ENCODE results near the gene OR7A10. TPM values are rescaled to one million over a fixed set of nuclear protein-coding genes. Genes with fewer than 3 reads are reported as not detected.

Gene OR7A10
- total and polyA plus RNA-seq, 10 donors = not detected

GRCh38 chr19:14871619-14872230 lies 23.0 kb upstream of the OR7A10 start:
- no peak for DNase-seq
- Histone ChIP-seq H3K4me3 (no peak overlapping the region), H3K27ac (no peak overlapping the region), H3K9me3 (no peaks in the 10 kb centered on the region), H3K27me3 (replicated peaks in 1 of 7) (peaks cover 0 to 26% (median 0%) of the 10 kb centered on the region in 7 donors), H3K4me1 (no peaks in the 10 kb centered on the region), H3K36me3 (no peaks in the 10 kb centered on the region)
- no peak for TF ChIP-seq POLR2A (IDR thresholded peaks at IDR 0.05)
- TF ChIP-seq CTCF (IDR thresholded peaks at IDR 0.05 in 8 of 11, conservative IDR thresholded peaks at IDR 0.05 in 3 of 11) = peak in 9 of 11 experiments; percentile 27 to 63 (median 55)
- TF ChIP-seq POLR2AphosphoS5 (IDR thresholded peaks at IDR 0.05) = no peak
- intact Hi-C loops (cut with DNase I; ENCODE audit: low total_unique reads) = loop anchor here (10.0 kb wide), 1 partner anchor 273 kb away; no protein-coding TSS in a partner anchor
- WGBS, 5 donors = 63 to 73% (median 72%) methylated on average over 4 of the region's 4 CpGs

- TF ChIP-seq POLR2A (IDR thresholded peaks at IDR 0.05) (no peak), POLR2AphosphoS5 (IDR thresholded peaks at IDR 0.05) (no peak), CTCF (IDR thresholded peaks at IDR 0.05 in 8 of 11, conservative IDR thresholded peaks at IDR 0.05 in 3 of 11) (no peak)
- no peak overlapping the region for H3K27ac ChIP-seq
- WGBS, 5 donors = 69 to 89% (median 84%) methylated on average over 5 of the region's 5 CpGs
- intact Hi-C loops (cut with DNase I; ENCODE audit: low total_unique reads) = no loop called here
- DNase-seq = no peak
- H3K4me1 ChIP-seq = no peaks in the 10 kb centered on the region
- H3K9me3 ChIP-seq = no peaks in the 10 kb centered on the region
- H3K27me3 ChIP-seq (replicated peaks in 1 of 7) = peaks cover 0 to 45% (median 0%) of the 10 kb centered on the region in 7 donors
- no peak overlapping the region for H3K4me3 ChIP-seq
- H3K36me3 ChIP-seq = no peaks in the 10 kb centered on the region
Measured at GRCh38 chr19:14868497-14868896, 19.8 kb upstream of the OR7A10 start.

GRCh38 chr19:14843578-14843977 lies 5.1 kb downstream of the OR7A10 start:
- DNase-seq = no peak
- intact Hi-C loops (cut with DNase I; ENCODE audit: low total_unique reads) = no loop called here
- 69 to 84% (median 78%) methylated on average over 6 of the region's 6 CpGs for whole genome bisulfite sequencing, 5 donors

More at GRCh38 chr19:14843578-14843977, 5.1 kb downstream of the OR7A10 start:
- Histone ChIP-seq H3K27ac (no peak overlapping the region), H3K4me3 (no peak overlapping the region), H3K36me3 (no peaks in the 10 kb centered on the region), H3K4me1 (no peaks in the 10 kb centered on the region), H3K27me3 (replicated peaks in 1 of 7) (peaks cover 0 to 22% (median 0%) of the 10 kb centered on the region in 7 donors), H3K9me3 (no peaks in the 10 kb centered on the region)
- TF ChIP-seq POLR2A (IDR thresholded peaks at IDR 0.05) (no peak), POLR2AphosphoS5 (IDR thresholded peaks at IDR 0.05) (no peak), CTCF (IDR thresholded peaks at IDR 0.05 in 8 of 11, conservative IDR thresholded peaks at IDR 0.05 in 3 of 11) (no peak)

Measured in spleen (tissue), 11 donors.